Astrocyte (in vitro differentiated cells and primary cell): ENCODE results near the gene FRYL. TPM values are rescaled to one million over a fixed set of nuclear protein-coding genes. Genes with fewer than 3 reads are reported as not detected.

Experiments
- DNase-seq: peaks from one replicate; pipeline ENCODE4 v3.0.0-alpha.2; 2010; ENCODE audit warnings: low read depth
- FAIRE-seq: peaks from 2 replicates; lab custom pipeline; 2011; peaks lifted over from hg19 to GRCh38; lab: Jason Lieb, UNC
- H2AFZ ChIP-seq: 2 replicates; pipeline ENCODE4 v1.6.0; 2012; ENCODE audit warnings: low read depth, low read length, inconsistent platforms
- H3K27ac ChIP-seq: 2 replicates; pipeline ENCODE4 v1.5.1; 2011; ENCODE audit warnings: low read depth, low read length, inconsistent platforms
- H3K27me3 ChIP-seq: 2 replicates; pipeline ENCODE4 v1.6.0; 2011; ENCODE audit warnings: low read length, inconsistent platforms; ENCODE audit not compliant: insufficient read depth
- H3K36me3 ChIP-seq: 2 replicates; pipeline ENCODE4 v1.5.1; 2011; ENCODE audit warnings: low read length, inconsistent platforms; ENCODE audit not compliant: insufficient read depth
- H3K4me1 ChIP-seq: 2 replicates; pipeline ENCODE4 v1.5.1; 2011; ENCODE audit warnings: low read length, inconsistent platforms; ENCODE audit not compliant: insufficient read depth
- H3K4me2 ChIP-seq: 2 replicates; pipeline ENCODE4 v1.6.0; 2012; ENCODE audit warnings: low read length, inconsistent platforms
- H3K4me3 ChIP-seq: 2 replicates; pipeline ENCODE4 v1.5.1; 2011; ENCODE audit warnings: low read depth, mild to moderate bottlenecking, low read length, inconsistent platforms; ENCODE audit not compliant: insufficient read depth
- H3K79me2 ChIP-seq: 2 replicates; pipeline ENCODE4 v1.6.0; 2012; ENCODE audit warnings: mild to moderate bottlenecking, low read length, inconsistent platforms; ENCODE audit not compliant: insufficient read depth
- H3K9ac ChIP-seq: 2 replicates; pipeline ENCODE4 v1.6.0; 2012; ENCODE audit warnings: mild to moderate bottlenecking, low read length, inconsistent platforms
- H3K9me3 ChIP-seq: 2 replicates; pipeline ENCODE4 v1.5.1; 2012; ENCODE audit warnings: low read depth, mild to moderate bottlenecking, low read length, inconsistent platforms; ENCODE audit not compliant: insufficient read depth
- H4K20me1 ChIP-seq: 2 replicates; pipeline ENCODE4 v1.6.0; 2012; ENCODE audit warnings: low read length, inconsistent platforms; ENCODE audit not compliant: insufficient read depth
- H3K27ac Mint-ChIP-seq: one replicate; pipeline ENCODE4 v1.8.0; 2021; ENCODE audit warnings: mild to moderate bottlenecking, mixed read lengths; ENCODE audit not compliant: unreplicated experiment
- H3K27me3 Mint-ChIP-seq: one replicate; pipeline ENCODE4 v1.8.0; 2021; ENCODE audit warnings: low read depth, mixed read lengths; ENCODE audit not compliant: unreplicated experiment
- H3K36me3 Mint-ChIP-seq: one replicate; pipeline ENCODE4 v1.8.0; 2021; ENCODE audit warnings: low read depth, mixed read lengths; ENCODE audit not compliant: unreplicated experiment
- H3K4me1 Mint-ChIP-seq: one replicate; pipeline ENCODE4 v1.8.0; 2021; ENCODE audit warnings: low read depth, mixed read lengths; ENCODE audit not compliant: unreplicated experiment
- H3K4me3 Mint-ChIP-seq: one replicate; pipeline ENCODE4 v1.8.0; 2021; ENCODE audit warnings: mild to moderate bottlenecking, moderate library complexity, mixed read lengths; ENCODE audit not compliant: unreplicated experiment
- H3K9me3 Mint-ChIP-seq: one replicate; pipeline ENCODE4 v1.8.0; 2021; ENCODE audit warnings: mild to moderate bottlenecking, mixed read lengths; ENCODE audit not compliant: unreplicated experiment
- CTCF ChIP-seq: IDR thresholded peaks from 2 replicates; pipeline ENCODE4 v1.5.1; 2011; ENCODE audit warnings: low read depth, mild to moderate bottlenecking, inconsistent platforms, low read length, moderate library complexity; ENCODE audit not compliant: insufficient read depth
- EZH2 ChIP-seq: IDR thresholded peaks from 2 replicates; pipeline ENCODE4 v1.6.1; 2012; ENCODE audit warnings: mild to moderate bottlenecking, low read length, inconsistent platforms; ENCODE audit not compliant: insufficient read depth
- total RNA-seq: library from RNA; stranded (reverse); gene quantifications from 2 replicates; pipeline ENCODE4 v1.2.1, GENCODE V29; 2021

The FRYL gene
- total RNA-seq, 1 donor from 2014 or later, result 70.0 TPM

- FAIRE-seq (no peak), DNase-seq (no peak)
- no peak overlapping the region for H2AFZ ChIP-seq
- H3K4me1 ChIP-seq, result peaks cover 5% of the 10 kb centered on the region
- Mint-ChIP-seq H3K36me3 (no peaks in the 10 kb centered on the region), H3K4me1 (no peaks in the 10 kb centered on the region), H3K9me3 (no peaks in the 10 kb centered on the region), H3K4me3 (no peak overlapping the region), H3K27ac (no peak overlapping the region), H3K27me3 (no peaks in the 10 kb centered on the region)
- TF ChIP-seq EZH2, result no peak
- no peak overlapping the region for H3K4me2 ChIP-seq
- H3K4me3 ChIP-seq, result no peak overlapping the region
- no peaks in the 10 kb centered on the region for H3K27me3 ChIP-seq
- H3K36me3 ChIP-seq, result no peaks in the 10 kb centered on the region
- peaks cover 10% of the 10 kb centered on the region for H4K20me1 ChIP-seq
- peaks cover 38% of the 10 kb centered on the region for H3K79me2 ChIP-seq
- H3K9ac ChIP-seq, result no peak overlapping the region
- no peak overlapping the region for H3K27ac ChIP-seq
- no peaks in the 10 kb centered on the region for H3K9me3 ChIP-seq
Measured at GRCh38 chr4:48634688-48635308, 145.3 kb downstream of the FRYL start.

- H2AFZ ChIP-seq, result no peak overlapping the region
- H3K27ac ChIP-seq, result no peak overlapping the region
- peaks cover 5% of the 10 kb centered on the region for H3K4me1 ChIP-seq
- Mint-ChIP-seq H3K27me3 (no peaks in the 10 kb centered on the region), H3K27ac (no peak overlapping the region), H3K4me1 (no peaks in the 10 kb centered on the region), H3K9me3 (no peaks in the 10 kb centered on the region), H3K36me3 (no peaks in the 10 kb centered on the region), H3K4me3 (no peak overlapping the region)
- H3K36me3 ChIP-seq, result no peaks in the 10 kb centered on the region
- H3K9ac ChIP-seq, result no peak overlapping the region
- H3K79me2 ChIP-seq, result peaks cover 28% of the 10 kb centered on the region
- no peak overlapping the region for H3K4me3 ChIP-seq
- TF ChIP-seq EZH2 (no peak), CTCF (no peak)
- no peaks in the 10 kb centered on the region for H3K27me3 ChIP-seq
- FAIRE-seq, result no peak
- peaks cover 7% of the 10 kb centered on the region for H4K20me1 ChIP-seq
- DNase-seq, result no peak
- H3K4me2 ChIP-seq, result no peak overlapping the region
- no peaks in the 10 kb centered on the region for H3K9me3 ChIP-seq
Measured at GRCh38 chr4:48633657-48634056, 146.4 kb downstream of the FRYL start.

- Mint-ChIP-seq H3K4me3 (no peak overlapping the region), H3K27me3 (no peaks in the 10 kb centered on the region), H3K4me1 (no peaks in the 10 kb centered on the region), H3K9me3 (no peaks in the 10 kb centered on the region), H3K27ac (no peak overlapping the region), H3K36me3 (no peaks in the 10 kb centered on the region)
- no peak for TF ChIP-seq EZH2
- no peak for TF ChIP-seq CTCF
- no peak overlapping the region for H2AFZ ChIP-seq
- H3K27me3 ChIP-seq, result no peaks in the 10 kb centered on the region
- H4K20me1 ChIP-seq, result peaks cover 3% of the 10 kb centered on the region
- no peak overlapping the region for H3K4me3 ChIP-seq
- DNase-seq (no peak), FAIRE-seq (no peak)
- H3K4me1 ChIP-seq, result no peaks in the 10 kb centered on the region
- no peaks in the 10 kb centered on the region for H3K36me3 ChIP-seq
- H3K9ac ChIP-seq, result no peak overlapping the region
- H3K9me3 ChIP-seq, result no peaks in the 10 kb centered on the region
- peaks cover 9% of the 10 kb centered on the region for H3K79me2 ChIP-seq
- H3K27ac ChIP-seq, result no peak overlapping the region
- no peak overlapping the region for H3K4me2 ChIP-seq
Measured at GRCh38 chr4:48629458-48629857, 150.6 kb downstream of the FRYL start.
